Transverse colon (tissue), 4 donors: ENCODE data around the gene ANAPC15. TPM values are rescaled to one million over a fixed set of nuclear protein-coding genes. Genes with fewer than 3 reads are reported as not detected.
A peak's percentile ranks its signal among the peaks of the same experiment; 100 is the strongest.

Source experiments
- DNase-seq: peaks from one replicate; pipeline ENCODE4 v3.0.0-alpha.2; 2019
- H3K27ac ChIP-seq, 4 donors: fragments of 200-600 bp; sonication (generic); 2 replicates each; pipeline ENCODE4 v1.5.1; 2016 to 2018; ENCODE audit warnings: inconsistent platforms in 4 of 4
- H3K27me3 ChIP-seq: fragments of 200-600 bp; sonication (generic); 2 replicates; pipeline ENCODE4 v1.5.1; 2017; ENCODE audit warnings: inconsistent platforms
- H3K36me3 ChIP-seq, 4 donors: fragments of 200-600 bp; sonication (generic); 2 replicates each; pipeline ENCODE4 v1.5.1; 2017 to 2019; ENCODE audit warnings: inconsistent platforms in 4 of 4
- H3K4me1 ChIP-seq, 4 donors: fragments of 200-600 bp; sonication (generic); 2 replicates each; pipeline ENCODE4 v1.5.1; 2017 to 2020; ENCODE audit warnings: inconsistent platforms in 4 of 4
- H3K4me3 ChIP-seq, 4 donors: fragments of 200-600 bp; sonication (generic); 1 replicate in 1 of 4; 2 replicates in 3 of 4; pipeline versions ENCODE4 v1.5.1 to v1.6.1; 2017 to 2019; ENCODE audit warnings: inconsistent platforms in 4 of 4
- H3K9me3 ChIP-seq, 2 donors: fragments of 200-600 bp; sonication (generic); 2 replicates each; pipeline ENCODE4 v1.5.1; 2017 to 2019; ENCODE audit warnings: inconsistent platforms in 2 of 2
- EP300 ChIP-seq: sonication (generic); formaldehyde crosslinking; IDR thresholded peaks from one replicate; pipeline ENCODE4 v1.6.1; 2017; ENCODE audit warnings: antibody characterized with exemption, low read depth
- POLR2A ChIP-seq: fragments of 450-650 bp; IDR thresholded peaks from one replicate; pipeline ENCODE4 v1.6.1; 2016; ENCODE audit warnings: antibody characterized with exemption, mild to moderate bottlenecking, moderate library complexity
- POLR2AphosphoS5 ChIP-seq, 3 donors: sonication (generic); formaldehyde crosslinking; IDR thresholded peaks; one replicate each; pipeline ENCODE4 v1.6.1; 2016; ENCODE audit warnings: antibody characterized with exemption in 3 of 3
- WGBS, 2 donors: methylation state at CpG; one replicate each; pipeline ENCODE4 v1.1.5; 2018; ENCODE audit warnings: low coverage in 1 of 2; 5-methylcytosine and 5-hydroxymethylcytosine counted together
- in situ Hi-C, 4 donors: fragments of 200-750 bp; cut with MboI; loops; one replicate each; pipeline versions ENCODE4 v1.15.0 to v1.15.1; 2017; ENCODE audit warnings: low sequenced_read_pairs in 3 of 4, low pct_ligation_motif_present in 1 of 4, low pct_unique_long_range_greater_than_20kb in 1 of 4
- intact Hi-C: fragments of 100-400 bp; cut with DNase I; formaldehyde crosslinking; loops from one replicate; pipeline ENCODE4 v1.15.1; 2023; ENCODE audit warnings: low total_unique reads
- total RNA-seq, 4 donors: library from RNA; depleted of rRNA; stranded (reverse); fragments of >200 nt; gene quantifications; one replicate each; pipeline ENCODE4 v1.1.0, GENCODE V29; 2016
- TF ChIP-seq, protein P1 (sequence below), 5 experiments: fragments of 200-600 bp in 3 of 5; fragments of 450-650 bp in 2 of 5; sonication (generic) in 3 of 5; IDR thresholded peaks; 1 replicate in 2 of 5; 2 replicates in 3 of 5; pipeline ENCODE4 v1.5.1; 2016 to 2017; ENCODE audit warnings: antibody characterized with exemption in 5 of 5, inconsistent platforms in 3 of 5, mild to moderate bottlenecking in 2 of 5, moderate library complexity in 1 of 5

ANAPC15 gene
- total RNA-seq, 4 donors from 2014 or later = 15.1 to 44.5 (median 27.6) TPM

DNA sequence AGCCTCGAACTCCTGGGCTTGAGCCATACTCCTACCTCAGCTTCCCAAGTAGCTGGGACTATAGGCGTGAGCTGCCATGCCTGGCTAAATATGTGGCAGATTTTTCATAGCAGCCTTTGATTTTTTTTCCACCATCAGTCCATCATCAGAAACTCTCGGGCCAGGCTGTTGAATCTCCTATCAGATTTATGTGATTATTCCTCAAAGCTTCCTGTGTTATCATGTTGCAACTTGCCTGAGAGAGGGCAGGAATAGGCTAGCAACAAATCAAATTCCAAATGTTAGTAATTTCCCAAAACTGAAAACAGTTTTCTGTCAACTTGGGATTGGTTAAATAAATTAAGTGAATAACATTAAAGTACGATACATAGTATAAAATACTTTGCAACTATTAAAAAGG, 28.4 kb downstream of the ANAPC15 start:
- Histone ChIP-seq H3K27me3 (no peaks in the 10 kb centered on the region), H3K36me3 (no peaks in the 10 kb centered on the region), H3K27ac (peak overlapping the region in 1 of 4 donors; percentile 17), H3K4me1 (peaks cover 4 to 48% (median 21%) of the 10 kb centered on the region in 4 donors), H3K4me3 (no peak overlapping the region), H3K9me3 (no peaks in the 10 kb centered on the region)
- 89 to 93% methylated on average over 3 to 4 of the region's 4 CpGs for WGBS, 2 donors
- in situ Hi-C loops = no loop called here
- intact Hi-C loops = no loop called here
- DNase-seq = no peak
- TF ChIP-seq, protein P1, sequence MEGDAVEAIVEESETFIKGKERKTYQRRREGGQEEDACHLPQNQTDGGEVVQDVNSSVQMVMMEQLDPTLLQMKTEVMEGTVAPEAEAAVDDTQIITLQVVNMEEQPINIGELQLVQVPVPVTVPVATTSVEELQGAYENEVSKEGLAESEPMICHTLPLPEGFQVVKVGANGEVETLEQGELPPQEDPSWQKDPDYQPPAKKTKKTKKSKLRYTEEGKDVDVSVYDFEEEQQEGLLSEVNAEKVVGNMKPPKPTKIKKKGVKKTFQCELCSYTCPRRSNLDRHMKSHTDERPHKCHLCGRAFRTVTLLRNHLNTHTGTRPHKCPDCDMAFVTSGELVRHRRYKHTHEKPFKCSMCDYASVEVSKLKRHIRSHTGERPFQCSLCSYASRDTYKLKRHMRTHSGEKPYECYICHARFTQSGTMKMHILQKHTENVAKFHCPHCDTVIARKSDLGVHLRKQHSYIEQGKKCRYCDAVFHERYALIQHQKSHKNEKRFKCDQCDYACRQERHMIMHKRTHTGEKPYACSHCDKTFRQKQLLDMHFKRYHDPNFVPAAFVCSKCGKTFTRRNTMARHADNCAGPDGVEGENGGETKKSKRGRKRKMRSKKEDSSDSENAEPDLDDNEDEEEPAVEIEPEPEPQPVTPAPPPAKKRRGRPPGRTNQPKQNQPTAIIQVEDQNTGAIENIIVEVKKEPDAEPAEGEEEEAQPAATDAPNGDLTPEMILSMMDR (IDR thresholded peaks at IDR 0.05) = no peak
- TF ChIP-seq POLR2AphosphoS5 (IDR thresholded peaks at IDR 0.05) (no peak), EP300 (no peak), POLR2A (no peak)

DNA sequence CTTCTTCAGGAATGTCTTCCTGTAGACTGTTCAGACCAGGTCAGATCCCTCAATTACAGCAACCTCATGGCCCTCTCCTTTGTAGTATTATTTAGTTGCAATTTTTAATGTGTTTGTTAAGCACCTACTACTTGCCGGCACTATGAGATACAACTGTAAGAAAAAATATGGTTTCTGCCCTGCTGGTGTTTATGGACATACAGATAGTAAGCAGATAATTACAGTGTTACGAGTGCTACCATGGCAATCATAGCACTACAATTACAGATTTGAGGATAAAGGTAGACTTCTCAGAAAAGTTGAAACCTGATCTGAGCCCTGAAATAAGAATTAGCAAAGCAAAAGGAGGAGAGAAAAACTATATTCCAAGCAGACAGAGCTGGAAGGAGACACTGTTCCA, 29.1 kb downstream of the ANAPC15 start:
- Histone ChIP-seq H3K4me3 (no peak overlapping the region), H3K27ac (peak overlapping the region in 1 of 4 donors; percentile 17), H3K36me3 (no peaks in the 10 kb centered on the region), H3K4me1 (peaks cover 8 to 55% (median 23%) of the 10 kb centered on the region in 4 donors), H3K9me3 (no peaks in the 10 kb centered on the region), H3K27me3 (no peaks in the 10 kb centered on the region)
- in situ Hi-C loops = no loop called here
- WGBS, 2 donors = 45 to 76% methylated on average over 2 of the region's 2 CpGs
- intact Hi-C loops = no loop called here
- TF ChIP-seq POLR2AphosphoS5 (IDR thresholded peaks at IDR 0.05) (no peak), POLR2A (no peak), EP300 (no peak)
- TF ChIP-seq, protein P1 (IDR thresholded peaks at IDR 0.05) = no peak
- DNase-seq = no peak

DNA sequence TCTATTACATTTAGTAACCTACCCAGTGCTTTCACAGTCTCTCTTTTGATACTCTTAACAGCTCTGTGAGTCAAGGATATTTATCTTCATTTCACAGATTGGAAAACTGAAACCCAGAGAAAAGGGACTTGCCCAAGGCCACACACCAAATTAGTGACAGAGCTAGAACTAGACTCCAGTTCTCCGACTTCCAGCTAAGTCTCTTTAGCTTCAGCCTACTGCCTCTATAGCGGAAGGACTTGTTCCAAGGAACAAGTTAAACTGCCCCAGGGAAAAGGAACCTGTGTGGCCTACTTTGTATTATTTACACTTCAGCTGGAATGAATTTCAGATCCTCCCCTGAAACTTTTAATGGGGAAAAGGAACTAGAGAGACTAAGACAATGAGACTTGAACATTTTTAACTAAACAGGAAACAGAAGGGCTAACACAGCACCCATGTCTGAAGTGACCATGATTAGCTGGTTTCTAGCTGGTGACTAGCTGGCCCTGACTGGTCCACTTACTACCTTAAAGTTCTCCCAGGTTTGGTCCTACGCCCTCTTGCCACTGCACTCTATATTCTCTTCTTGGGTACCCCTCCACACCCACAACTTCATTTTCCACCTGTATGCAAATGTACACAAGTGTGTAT, 30.6 kb downstream of the ANAPC15 start:
- no peaks in the 10 kb centered on the region for H3K27me3 ChIP-seq
- DNase-seq = no peak
- peaks cover 10 to 54% (median 23%) of the 10 kb centered on the region in 4 donors for H3K4me1 ChIP-seq
- H3K27ac ChIP-seq = peak overlapping the region; percentile 88 to 98 (median 94)
- TF ChIP-seq POLR2A (no peak), EP300 (no peak)
- TF ChIP-seq, protein P1 (IDR thresholded peaks at IDR 0.05) = no peak
- H3K9me3 ChIP-seq = no peaks in the 10 kb centered on the region
- 80 to 82% methylated on average over 1 to 3 of the region's 3 CpGs for WGBS, 2 donors
- H3K4me3 ChIP-seq = no peak overlapping the region
- intact Hi-C loops (loop anchor here (2.0 kb wide), 1 partner anchor 41 kb away; no protein-coding TSS in a partner anchor), in situ Hi-C loops (no loop called here)
- no peaks in the 10 kb centered on the region for H3K36me3 ChIP-seq

DNA sequence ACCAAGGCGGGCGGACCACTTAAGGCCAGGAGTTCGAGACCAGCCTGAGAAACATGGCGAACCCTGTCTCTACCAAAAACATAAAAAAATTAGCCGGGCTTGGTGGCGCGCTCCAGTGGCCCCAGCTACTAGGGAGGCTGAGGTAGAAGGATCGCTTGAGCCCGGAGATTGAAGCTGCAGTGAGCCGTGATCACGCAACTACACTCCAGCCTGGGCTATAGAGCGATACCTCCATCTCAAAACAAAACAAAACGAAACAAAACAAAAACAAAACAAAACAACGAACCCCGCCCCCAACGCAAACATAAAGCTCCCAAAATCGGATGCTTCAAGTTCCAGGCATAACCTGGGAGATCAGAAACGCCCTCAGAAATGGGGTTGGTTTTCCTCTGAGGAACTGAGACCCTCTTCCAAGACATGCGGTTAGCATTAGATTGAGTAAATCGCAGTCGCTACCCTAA, 31.3 kb downstream of the ANAPC15 start:
- H3K4me1 ChIP-seq = peaks cover 10 to 54% (median 22%) of the 10 kb centered on the region in 4 donors
- TF ChIP-seq, protein P1 (IDR thresholded peaks at IDR 0.05) = no peak
- no peak for TF ChIP-seq POLR2A
- no peak for TF ChIP-seq EP300
- TF ChIP-seq POLR2AphosphoS5 (IDR thresholded peaks at IDR 0.05) = no peak
- no peaks in the 10 kb centered on the region for H3K27me3 ChIP-seq
- no peak for DNase-seq
- intact Hi-C loops (loop anchor here (2.0 kb wide), 1 partner anchor 40 kb away; no protein-coding TSS in a partner anchor), in situ Hi-C loops (no loop called here)
- peak overlapping the region; percentile 8 to 100 (median 74) for H3K4me3 ChIP-seq
- WGBS, 2 donors = 82 to 84% methylated on average over 13 to 21 of the region's 21 CpGs
- H3K36me3 ChIP-seq = no peaks in the 10 kb centered on the region
- peak overlapping the region; percentile 88 to 98 (median 94) for H3K27ac ChIP-seq
- no peaks in the 10 kb centered on the region for H3K9me3 ChIP-seq
